Stimulated activated CD4-positive, alpha-beta T cell treated with anti-CD3 and anti-CD28 coated beads, Interleukin-12 subunit alpha, Interleukin-12 subunit beta, amount 100 ng/mL, for 24 hours (primary cell): ENCODE measurements around the gene AK2.
A peak's percentile ranks its signal among the peaks of the same experiment; 100 is the strongest.
"Not testable (repeated sequence)": the region's sequence is repeated elsewhere in the genome, so short reads cannot be mapped to it uniquely, and the experiment has no call there.

Source experiments
- DNase-seq, 2 experiments: peaks; one replicate each; pipeline ENCODE4 v3.0.0-alpha.2; 2020; ENCODE audit warnings: low read depth in 2 of 2

Gene AK2

DNA sequence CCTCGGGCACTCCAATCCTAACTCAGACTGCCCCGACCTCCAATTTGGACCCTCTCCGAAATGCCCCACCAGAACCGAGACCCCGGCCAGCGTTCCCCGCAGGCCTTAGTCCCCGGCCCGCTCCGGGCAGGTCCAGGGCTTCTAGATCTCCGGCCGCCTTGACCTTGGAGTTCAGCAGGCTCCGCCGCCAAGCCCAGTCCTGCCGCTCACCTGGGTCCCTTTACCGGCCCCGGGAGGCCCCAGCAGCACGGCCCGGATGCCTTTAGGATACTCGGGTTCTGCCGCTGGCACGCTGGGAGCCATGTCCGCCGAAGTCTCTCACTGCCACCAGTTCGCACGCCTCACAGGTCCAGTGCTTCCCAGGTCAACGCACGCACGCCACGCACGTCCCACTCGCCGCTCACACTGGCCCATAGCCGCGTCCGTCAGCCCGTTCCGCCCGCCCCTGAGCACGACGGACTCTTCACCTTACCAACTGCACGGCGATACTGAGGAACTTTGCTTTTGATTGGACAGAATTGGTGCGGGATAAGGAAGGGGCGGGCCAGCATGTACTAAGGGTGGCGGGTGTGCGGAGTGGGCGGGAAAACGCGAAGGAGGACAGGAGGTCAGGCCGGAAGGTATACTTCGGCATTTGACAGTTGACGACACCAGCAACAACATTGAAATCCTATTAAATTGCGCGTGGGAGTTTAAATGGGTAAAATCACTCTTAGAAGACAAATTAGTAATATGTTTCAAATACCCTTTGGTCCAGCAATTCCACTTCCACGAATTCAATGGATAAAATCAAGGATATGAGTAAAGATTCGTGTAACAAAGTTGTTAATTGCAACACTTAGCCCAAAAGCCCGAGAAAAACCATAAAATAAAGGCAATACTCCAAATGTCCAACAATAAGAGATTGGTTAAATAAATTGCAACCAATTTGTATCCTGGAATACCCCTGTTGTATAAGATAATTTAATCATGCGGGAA lies at the start of gene AK2:
Gene AK2 (minus strand): TSS at position 358 of the 978 bp plus-strand sequence. CDS start 55 bp downstream, at position 303.
- peak; percentile 82 to 95 for DNase-seq

GRCh38 chr1:33086384-33086850 lies 49.7 kb upstream of the AK2 start:
- DNase-seq, result peak in 1 of 2 experiments; percentile 26

DNA sequence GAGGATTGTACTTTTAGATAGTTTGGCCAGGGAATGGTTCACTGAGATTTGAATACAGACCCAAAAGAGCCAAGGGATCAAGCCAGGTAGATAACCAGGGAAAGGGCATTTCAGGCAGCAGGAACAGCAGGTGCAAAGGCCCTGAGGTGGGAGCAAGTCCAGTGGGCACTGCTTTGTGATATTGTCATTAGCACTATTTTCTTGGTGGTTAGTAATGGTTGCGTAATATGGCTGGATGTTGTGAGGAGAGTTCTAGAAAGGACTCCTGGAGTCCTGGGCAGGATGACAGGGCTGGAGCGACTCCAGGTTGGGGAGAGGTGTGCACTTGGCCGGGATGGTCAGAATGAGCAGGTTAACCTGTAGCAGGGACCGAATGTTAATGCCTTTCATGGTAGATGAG lies 48.6 kb upstream of the AK2 start:
- DNase-seq, result no peak

DNA sequence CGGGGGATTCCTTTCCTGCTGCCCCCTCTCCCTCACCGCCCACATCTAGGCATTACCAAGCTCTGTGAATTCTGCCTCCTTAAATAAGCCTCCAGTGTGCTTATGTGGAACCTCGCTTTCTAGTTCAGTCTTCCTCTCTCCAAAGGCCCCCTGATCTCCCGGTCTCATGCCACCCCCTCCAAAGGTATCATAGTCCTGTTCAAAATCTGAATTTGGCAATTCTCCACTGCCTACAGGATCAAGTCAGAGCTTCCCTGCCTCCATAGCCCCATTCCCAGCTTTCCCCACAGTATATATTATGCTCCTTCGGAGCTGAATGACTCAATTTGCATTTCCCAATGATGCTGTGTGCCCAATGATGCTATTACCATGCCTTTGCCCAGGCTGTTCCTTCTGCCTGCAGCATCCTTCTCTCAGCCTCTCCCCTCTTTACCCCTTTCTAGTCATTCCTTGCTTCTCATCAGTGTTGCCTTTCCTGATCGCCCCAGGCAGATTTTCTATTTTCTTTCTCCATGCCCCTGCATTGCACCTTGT lies 46.0 kb upstream of the AK2 start:
- DNase-seq, result no peak

GRCh38 chr1:33081554-33082305 lies 45.0 kb upstream of the AK2 start:
- DNase-seq, result no peak

- DNase-seq, result peak; percentile 96 to 97
These were observed 44.3 kb upstream of the AK2 start, which contains the start of gene AZIN2 for GRCh38 chr1:33080885-33081553. Gene AZIN2, plus strand, starts transcription at chr1:33081153. Its CDS starts 1,097 bp downstream, at chr1:33082250.

DNA sequence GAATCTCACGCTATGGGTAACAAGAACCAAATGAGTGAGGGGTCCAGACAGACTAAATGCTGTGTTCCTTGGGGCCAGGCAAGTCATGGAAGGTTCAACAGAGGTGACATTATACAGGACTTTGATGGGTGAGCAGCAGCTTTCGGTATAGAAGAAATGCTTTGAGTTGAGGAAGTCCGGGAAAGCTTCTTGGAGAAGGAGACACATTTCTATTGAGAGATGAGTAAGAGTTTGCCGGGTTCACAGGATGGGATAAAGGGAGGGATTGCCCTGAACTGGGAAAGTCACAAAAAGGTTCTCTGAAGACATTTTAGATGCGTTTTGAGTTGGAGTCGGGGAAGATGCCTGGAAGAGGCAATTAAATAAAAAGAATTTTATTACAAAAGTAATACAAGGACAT lies 43.7 kb upstream of the AK2 start:
- no peak for DNase-seq

DNA sequence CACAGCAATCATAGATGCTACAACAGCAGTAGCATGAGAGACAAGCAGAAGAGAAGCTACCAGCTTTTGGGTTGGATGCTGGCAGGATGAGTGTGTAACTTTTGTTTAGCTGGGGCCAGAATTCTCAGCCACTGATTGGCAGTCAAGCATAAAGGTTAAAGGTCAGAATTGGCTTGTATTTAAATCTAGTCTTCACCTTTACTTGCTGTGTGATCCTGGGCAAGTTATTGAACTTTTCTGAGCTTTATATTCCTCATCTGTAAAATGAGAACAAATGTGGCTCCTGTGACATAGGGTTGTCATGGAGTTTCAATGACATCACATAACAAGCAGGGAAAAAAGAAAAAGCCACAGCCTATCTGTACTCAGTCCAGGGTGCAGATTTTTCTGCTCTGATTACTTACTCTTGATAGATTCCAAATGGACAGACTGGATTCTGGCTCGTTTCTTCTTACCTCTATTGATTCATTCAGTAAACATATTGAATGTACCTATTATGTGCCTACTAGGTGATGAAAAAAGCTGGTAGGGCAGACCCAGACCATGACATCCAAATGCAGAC lies 41.4 kb upstream of the AK2 start:
- no peak for DNase-seq

DNA sequence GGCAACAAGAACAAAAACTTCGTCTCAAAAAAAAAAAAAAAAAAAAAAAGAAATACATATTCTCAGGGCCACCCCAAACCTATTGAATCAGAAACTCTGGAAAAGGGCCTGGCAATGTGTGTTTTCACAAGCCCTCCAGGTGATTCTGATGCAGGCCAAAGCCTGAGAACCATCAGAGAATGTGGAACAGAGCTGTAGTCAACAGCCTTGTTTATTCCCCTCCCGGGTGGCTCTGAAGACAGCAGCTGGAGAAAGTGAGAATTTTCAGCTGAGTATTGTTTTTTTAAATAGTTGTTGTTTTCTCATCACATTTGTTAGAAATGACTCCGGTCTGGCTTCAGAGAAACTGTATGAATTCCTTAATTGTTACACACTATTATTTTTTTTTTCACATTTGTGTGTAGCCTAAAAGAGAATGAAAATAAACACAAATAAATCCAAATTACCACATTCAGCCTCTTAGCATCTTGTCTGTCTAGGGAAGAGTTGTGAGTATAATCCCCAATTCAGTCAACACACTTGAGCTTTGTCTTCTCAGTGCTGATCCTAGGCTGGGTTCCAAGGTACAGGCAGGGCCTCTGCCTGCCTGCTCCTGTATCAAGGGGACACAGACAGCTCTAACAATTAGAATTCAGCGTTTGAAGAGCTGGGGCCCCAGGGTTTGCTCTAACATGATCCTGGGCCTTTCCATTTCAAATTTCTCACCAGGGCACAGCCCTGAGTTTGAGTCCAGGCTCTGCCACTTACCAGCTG lies 37.7 kb upstream of the AK2 start:
- no peak for DNase-seq

DNA sequence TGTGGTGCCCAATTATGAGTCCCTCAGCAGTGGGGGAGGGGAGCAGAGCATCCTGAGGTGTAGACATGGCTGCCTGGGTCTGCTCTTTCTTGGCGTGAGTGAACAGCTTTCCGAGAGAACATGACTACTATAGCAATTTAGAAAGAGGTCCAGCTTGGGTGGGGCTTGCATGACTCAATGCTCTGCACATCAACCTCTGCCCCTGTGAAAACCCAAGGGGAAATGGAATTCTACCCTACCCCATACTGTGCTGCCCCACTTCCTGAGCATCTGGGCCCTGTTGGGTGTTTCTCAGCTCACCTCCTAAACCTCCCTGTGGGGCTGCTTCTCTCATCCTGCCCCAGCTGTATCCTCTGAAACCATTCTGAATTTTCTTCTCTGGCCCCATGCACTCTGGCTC lies 36.0 kb upstream of the AK2 start:
- no peak for DNase-seq

- DNase-seq, result no peak
These were observed 33.9 kb upstream of the AK2 start for GRCh38 chr1:33070628-33071027.

GRCh38 chr1:33068108-33068507 lies 31.4 kb upstream of the AK2 start:
- DNase-seq, result not testable (repeated sequence)

- not testable (repeated sequence) for DNase-seq
These were observed 29.8 kb upstream of the AK2 start for GRCh38 chr1:33066477-33066876.

DNA sequence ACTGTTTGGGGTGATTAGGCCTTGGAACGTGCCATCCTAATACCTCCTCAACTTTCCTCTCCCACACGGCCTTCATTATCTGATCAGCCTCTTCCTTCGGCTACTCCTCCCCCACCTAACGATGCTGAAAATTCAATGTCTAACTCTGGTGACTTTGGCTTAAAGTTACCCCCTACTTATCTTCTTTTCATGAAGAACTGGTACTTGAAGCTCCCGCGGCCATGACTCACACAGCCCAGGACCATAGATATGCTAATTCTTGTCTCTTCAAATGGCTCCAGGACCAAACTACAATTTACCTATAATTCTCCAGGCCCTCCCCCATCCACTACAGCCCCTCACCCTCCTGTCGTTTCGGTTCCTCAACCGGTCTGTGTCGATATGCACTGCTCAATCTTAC lies 28.6 kb upstream of the AK2 start:
- no peak for DNase-seq

DNA sequence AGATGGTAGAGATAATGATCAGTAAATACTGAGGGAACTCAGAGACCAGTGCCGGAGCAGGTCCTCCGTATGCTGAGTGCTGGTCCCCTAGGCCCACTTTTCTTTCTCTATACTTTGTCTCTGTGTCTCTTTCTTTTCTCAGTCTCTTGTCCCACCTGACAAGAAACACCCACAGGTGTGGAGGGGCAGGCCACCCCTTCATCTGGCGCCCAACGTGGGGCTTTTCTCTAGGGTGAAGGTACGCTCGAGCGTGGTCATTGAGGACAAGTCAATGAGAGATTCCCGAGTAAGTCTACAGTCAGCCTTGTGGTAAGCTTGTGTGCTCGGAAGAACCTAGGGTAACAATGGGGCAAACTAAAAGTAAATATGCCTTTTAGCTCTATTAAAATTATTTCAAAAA lies 27.6 kb upstream of the AK2 start:
- DNase-seq, result not testable (repeated sequence)

GRCh38 chr1:33061834-33062233 lies 25.2 kb upstream of the AK2 start:
- DNase-seq, result no peak

DNA sequence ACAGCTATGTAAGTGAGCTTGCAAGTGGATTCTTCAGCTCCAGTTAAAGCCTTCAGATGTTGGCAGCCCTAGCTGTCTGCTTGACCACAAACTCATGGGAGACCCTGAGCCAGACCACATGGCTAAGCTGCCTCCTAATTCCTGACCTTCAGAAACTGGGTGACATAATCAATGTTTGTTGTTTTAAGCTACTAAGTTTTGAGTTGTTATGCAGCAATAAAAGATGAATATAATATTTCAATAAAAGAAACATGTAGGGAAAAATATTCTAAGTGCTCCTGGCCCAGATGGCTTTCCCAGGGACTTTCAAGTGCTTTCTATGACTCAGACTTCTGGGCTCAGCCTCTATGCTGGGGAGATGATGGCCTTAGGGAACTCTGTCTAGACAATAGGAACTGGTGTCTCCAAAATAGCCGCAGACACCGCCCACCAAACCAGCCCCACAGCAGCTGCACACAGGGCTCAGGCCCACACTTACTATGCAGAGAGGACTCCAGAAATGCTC lies 23.9 kb upstream of the AK2 start:
- no peak for DNase-seq

GRCh38 chr1:33057095-33057494 lies 20.4 kb upstream of the AK2 start:
- DNase-seq, result no peak

- no peak for DNase-seq
These were observed 19.7 kb upstream of the AK2 start for GRCh38 chr1:33056426-33056825.
